ENCODE measurements around the gene ARPC1B. TPM values are rescaled to one million over a fixed set of nuclear protein-coding genes. Genes with fewer than 3 reads are reported as not detected.
A peak's percentile ranks its signal among the peaks of the same experiment; 100 is the strongest.

The ARPC1B gene
- total and polyA plus RNA-seq, 9 of the 15 experiments (the other 6 are each of a cell fraction or from before 2014, with no cell fraction given): 6.7 to 357 (median 211) TPM

DNA sequence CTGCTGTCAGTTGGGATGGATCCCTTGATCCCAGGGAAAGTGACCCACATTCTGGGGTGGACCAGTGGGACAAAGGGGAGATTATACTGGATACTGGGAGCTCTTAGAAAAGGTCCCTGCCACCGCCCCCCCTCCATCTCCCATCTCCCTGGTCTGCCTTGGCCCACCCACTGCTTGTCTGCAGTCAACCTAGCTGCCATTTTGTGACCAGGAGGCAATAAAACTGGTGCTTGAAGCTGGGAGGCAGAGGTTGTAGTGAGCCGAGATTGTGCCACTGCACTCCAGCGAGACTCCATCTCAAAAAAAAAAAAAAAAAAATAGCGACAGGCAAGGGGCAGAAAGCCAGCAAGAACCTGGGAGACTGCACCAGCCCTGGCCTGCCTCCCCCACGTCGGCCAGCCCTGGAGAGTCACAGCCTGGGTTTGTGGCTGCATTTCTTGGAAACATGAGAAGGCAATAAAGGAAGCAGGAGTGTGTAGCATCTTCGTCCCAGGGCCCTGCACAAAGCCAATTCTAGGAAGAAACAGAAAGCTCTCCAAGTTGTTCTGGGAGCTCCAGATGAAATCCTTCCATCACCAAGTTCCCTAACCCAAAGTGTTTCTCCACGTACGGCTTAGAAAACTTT is 4.7 kb upstream of the ARPC1B start (continued):
- TF ChIP-seq SIX5 (IDR thresholded peaks at IDR 0.05; ENCODE audit: borderline replicate concordance in 1 of 2, insufficient read depth in 1 of 2, low read depth in 1 of 2, low read length in 2 of 2) (no peak), FOXJ2 (tag; IDR thresholded peaks at IDR 0.05) (no peak), IRF2 (CRISPR knock-in tag; IDR thresholded peaks at IDR 0.05) (no peak), BRD9 (IDR thresholded peaks at IDR 0.05; ENCODE audit: low read depth, partially characterized antibody) (peak; percentile 71), SMARCA4 (IDR thresholded peaks at IDR 0.05) (peak; percentile 81), MCM3 (IDR thresholded peaks at IDR 0.05) (no peak), HCFC1 (IDR thresholded peaks at IDR 0.05; ENCODE audit: low read depth, low read length) (no peak), SMARCB1 (IDR thresholded peaks at IDR 0.05; ENCODE audit: insufficient read length, low read depth) (no peak), POLR2A (conservative IDR thresholded peaks at IDR 0.05) (no peak), PRMT5 (CRISPR knock-in tag; IDR thresholded peaks at IDR 0.05) (no peak), ETV1 (tag; conservative IDR thresholded peaks at IDR 0.05; ENCODE audit: low read depth) (0 out of 2 replicates have a peak, but pooled peaks have one; percentile 35), SP1 (CRISPR knock-in tag; IDR thresholded peaks at IDR 0.05) (no peak), POLR2AphosphoS5 (IDR thresholded peaks at IDR 0.05; ENCODE audit: control insufficient read depth, insufficient read depth, low read depth, low read length) (no peak), DIDO1 (tag; IDR thresholded peaks at IDR 0.05; ENCODE audit: low read depth) (no peak), ZFPM2 (CRISPR knock-in tag; IDR thresholded peaks at IDR 0.05) (no peak), TEAD4 (IDR thresholded peaks at IDR 0.05; ENCODE audit: low read length) (peak; percentile 37; the same call in 1 of the 2 replicates), TEAD4 (CRISPR knock-in tag; IDR thresholded peaks at IDR 0.05; ENCODE audit: borderline replicate concordance) (no peak), CBX8 (IDR thresholded peaks at IDR 0.05; ENCODE audit: borderline replicate concordance, extremely low read depth, low read depth, low read length, poor library complexity, severe bottlenecking) (no peak), ELF1 (tag; IDR thresholded peaks at IDR 0.05) (no peak), NFE2L1 (tag; IDR thresholded peaks at IDR 0.05; ENCODE audit: borderline replicate concordance, low read depth) (no peak), GATA2 (CRISPR knock-in tag; IDR thresholded peaks at IDR 0.05) (no peak), SREBF2 (CRISPR knock-in tag; IDR thresholded peaks at IDR 0.05) (no peak)
- TF ChIP-seq, protein P1, sequence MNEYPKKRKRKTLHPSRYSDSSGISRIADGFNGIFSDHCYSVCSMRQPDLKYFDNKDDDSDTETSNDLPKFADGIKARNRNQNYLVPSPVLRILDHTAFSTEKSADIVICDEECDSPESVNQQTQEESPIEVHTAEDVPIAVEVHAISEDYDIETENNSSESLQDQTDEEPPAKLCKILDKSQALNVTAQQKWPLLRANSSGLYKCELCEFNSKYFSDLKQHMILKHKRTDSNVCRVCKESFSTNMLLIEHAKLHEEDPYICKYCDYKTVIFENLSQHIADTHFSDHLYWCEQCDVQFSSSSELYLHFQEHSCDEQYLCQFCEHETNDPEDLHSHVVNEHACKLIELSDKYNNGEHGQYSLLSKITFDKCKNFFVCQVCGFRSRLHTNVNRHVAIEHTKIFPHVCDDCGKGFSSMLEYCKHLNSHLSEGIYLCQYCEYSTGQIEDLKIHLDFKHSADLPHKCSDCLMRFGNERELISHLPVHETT (CRISPR knock-in tag; conservative IDR thresholded peaks at IDR 0.05 in 1 of 2, IDR thresholded peaks at IDR 0.05 in 1 of 2): no peak
- TF ChIP-seq, protein P2, sequence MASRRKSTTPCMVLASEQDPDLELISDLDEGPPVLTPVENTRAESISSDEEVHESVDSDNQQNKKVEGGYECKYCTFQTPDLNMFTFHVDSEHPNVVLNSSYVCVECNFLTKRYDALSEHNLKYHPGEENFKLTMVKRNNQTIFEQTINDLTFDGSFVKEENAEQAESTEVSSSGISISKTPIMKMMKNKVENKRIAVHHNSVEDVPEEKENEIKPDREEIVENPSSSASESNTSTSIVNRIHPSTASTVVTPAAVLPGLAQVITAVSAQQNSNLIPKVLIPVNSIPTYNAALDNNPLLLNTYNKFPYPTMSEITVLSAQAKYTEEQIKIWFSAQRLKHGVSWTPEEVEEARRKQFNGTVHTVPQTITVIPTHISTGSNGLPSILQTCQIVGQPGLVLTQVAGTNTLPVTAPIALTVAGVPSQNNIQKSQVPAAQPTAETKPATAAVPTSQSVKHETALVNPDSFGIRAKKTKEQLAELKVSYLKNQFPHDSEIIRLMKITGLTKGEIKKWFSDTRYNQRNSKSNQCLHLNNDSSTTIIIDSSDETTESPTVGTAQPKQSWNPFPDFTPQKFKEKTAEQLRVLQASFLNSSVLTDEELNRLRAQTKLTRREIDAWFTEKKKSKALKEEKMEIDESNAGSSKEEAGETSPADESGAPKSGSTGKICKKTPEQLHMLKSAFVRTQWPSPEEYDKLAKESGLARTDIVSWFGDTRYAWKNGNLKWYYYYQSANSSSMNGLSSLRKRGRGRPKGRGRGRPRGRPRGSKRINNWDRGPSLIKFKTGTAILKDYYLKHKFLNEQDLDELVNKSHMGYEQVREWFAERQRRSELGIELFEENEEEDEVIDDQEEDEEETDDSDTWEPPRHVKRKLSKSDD (conservative IDR thresholded peaks at IDR 0.05; ENCODE audit: low read length): no peak

All from K562 (cell line).